Measurements from ENCODE around the gene FOSB. TPM values are rescaled to one million over a fixed set of nuclear protein-coding genes. Genes with fewer than 3 reads are reported as not detected.

Gene FOSB
- total RNA-seq, 1 donor from 2014 or later: 0.26 TPM

DNA sequence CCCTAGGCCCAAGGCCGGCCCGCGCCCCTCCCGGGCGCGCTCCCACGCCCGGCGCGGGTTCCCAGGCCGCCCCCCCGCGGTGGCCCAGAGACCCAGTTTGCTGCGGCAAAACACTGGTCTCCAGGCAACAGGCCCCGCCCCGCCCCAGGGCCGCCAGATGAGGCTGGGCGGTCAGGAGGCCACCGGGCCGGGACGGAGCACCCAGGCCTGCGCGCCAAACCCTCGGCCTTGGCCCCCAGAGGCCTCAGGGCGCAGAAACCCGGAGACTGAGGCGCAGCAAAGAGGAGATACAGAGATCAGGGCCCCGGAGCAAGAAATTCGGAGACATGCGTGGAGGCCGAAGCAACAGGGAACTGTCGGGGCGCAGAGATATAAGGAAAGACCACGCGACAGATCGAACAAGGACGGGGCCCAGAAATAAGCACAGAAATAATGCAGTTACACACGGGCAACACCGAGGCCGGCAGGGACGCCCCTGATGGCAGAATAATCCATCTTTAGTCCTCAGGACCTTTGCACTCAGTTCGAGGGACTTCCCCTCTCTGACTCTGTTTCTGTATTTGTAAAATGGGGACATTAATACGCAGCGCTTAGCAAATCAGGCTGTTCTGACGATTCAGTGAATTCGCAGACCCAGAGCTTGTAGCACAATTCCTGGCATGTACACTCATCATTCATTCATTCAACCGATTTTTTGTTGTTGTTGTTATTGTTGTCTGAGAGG, 23.3 kb upstream of the FOSB start:
- Mint-ChIP-seq H3K27ac (ENCODE audit: unreplicated experiment) (peak overlapping the region; percentile 94), H3K27me3 (ENCODE audit: low read depth) (no peaks in the 10 kb centered on the region), H3K9me3 (no peaks in the 10 kb centered on the region), H3K36me3 (ENCODE audit: low read depth) (no peaks in the 10 kb centered on the region), H3K4me1 (peaks cover 55% of the 10 kb centered on the region), H3K4me3 (peak overlapping the region; percentile 79)
- DNase-seq (ENCODE audit: low read depth, low spot score): peak; percentile 81
- TF ChIP-seq, protein P1, sequence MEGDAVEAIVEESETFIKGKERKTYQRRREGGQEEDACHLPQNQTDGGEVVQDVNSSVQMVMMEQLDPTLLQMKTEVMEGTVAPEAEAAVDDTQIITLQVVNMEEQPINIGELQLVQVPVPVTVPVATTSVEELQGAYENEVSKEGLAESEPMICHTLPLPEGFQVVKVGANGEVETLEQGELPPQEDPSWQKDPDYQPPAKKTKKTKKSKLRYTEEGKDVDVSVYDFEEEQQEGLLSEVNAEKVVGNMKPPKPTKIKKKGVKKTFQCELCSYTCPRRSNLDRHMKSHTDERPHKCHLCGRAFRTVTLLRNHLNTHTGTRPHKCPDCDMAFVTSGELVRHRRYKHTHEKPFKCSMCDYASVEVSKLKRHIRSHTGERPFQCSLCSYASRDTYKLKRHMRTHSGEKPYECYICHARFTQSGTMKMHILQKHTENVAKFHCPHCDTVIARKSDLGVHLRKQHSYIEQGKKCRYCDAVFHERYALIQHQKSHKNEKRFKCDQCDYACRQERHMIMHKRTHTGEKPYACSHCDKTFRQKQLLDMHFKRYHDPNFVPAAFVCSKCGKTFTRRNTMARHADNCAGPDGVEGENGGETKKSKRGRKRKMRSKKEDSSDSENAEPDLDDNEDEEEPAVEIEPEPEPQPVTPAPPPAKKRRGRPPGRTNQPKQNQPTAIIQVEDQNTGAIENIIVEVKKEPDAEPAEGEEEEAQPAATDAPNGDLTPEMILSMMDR (conservative IDR thresholded peaks at IDR 0.05): no peak

DNA sequence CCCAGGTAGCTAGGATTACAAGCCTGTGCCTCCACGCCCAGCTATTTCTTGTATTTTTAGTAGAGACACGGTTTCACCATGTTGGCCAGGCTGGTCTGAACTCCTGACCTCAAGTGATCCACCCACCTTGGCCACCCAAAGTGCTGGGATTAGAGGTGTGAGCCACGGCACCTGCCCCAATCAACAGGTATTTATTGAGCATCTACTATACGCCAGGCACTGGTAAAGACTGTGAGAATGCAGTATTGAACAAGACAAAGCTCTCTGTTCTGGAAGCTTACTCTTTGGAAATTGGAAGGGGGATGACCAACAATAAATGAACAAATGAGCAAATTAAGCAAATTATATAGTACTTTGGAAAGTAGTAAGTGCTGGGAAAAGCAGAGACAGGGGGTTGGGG, 22.7 kb upstream of the FOSB start:
- no peak for DNase-seq (ENCODE audit: low read depth, low spot score)
- TF ChIP-seq, protein P1 (conservative IDR thresholded peaks at IDR 0.05): no peak
- H3K36me3 Mint-ChIP-seq (ENCODE audit: low read depth): no peaks in the 10 kb centered on the region
- H3K4me1 Mint-ChIP-seq: peaks cover 58% of the 10 kb centered on the region
- H3K4me3 Mint-ChIP-seq: peak overlapping the region; percentile 79
- H3K9me3 Mint-ChIP-seq: no peaks in the 10 kb centered on the region
- peaks cover under 1% of the 10 kb centered on the region for H3K27me3 Mint-ChIP-seq (ENCODE audit: low read depth)
- peak overlapping the region; percentile 94 for H3K27ac Mint-ChIP-seq (ENCODE audit: unreplicated experiment)

DNA sequence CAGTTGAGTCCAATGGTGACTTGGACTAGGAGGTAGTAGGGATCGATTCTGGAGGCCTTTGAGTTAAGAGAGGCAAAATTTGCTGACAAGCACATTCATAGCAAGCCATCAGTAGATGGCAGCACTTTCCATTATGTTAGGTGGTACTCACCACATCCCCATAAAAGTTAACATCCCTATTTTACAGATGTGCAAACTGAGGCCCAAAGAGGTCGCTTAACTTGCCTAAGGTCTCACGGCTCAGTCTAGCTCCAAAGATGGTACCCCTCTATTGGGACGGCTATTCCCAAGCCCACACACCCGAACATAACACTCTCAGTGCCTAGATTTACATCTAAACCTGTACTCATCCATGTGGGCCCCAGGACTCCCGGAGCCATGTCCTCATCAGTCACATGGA, 21.5 kb upstream of the FOSB start:
- Mint-ChIP-seq H3K4me3 (peak overlapping the region; percentile 75), H3K27ac (ENCODE audit: unreplicated experiment) (no peak overlapping the region), H3K27me3 (ENCODE audit: low read depth) (peaks cover 4% of the 10 kb centered on the region), H3K4me1 (peaks cover 54% of the 10 kb centered on the region), H3K36me3 (ENCODE audit: low read depth) (no peaks in the 10 kb centered on the region), H3K9me3 (no peaks in the 10 kb centered on the region)
- TF ChIP-seq, protein P1 (conservative IDR thresholded peaks at IDR 0.05): peak; percentile 42
- no peak for DNase-seq (ENCODE audit: low read depth, low spot score)

DNA sequence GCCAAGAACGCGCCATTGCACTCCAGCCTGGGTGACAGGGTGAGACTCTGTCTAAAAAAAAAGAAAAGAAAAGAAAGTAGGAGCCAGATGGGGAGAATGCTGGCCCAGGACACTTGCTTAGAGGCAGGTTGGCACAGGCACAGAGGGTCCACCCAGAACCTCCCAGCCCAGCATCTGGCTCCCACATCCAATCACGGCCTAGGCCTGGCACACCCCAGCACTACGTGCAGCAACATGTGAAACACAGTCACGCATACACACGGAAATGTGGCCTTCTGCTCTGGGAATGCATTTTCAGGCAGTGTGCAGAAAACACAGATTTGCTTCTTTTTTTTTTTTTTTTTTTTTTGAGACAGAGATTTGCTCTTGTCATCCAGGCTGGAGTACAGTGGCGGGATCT, 20.9 kb upstream of the FOSB start:
- no peak overlapping the region for H3K27ac Mint-ChIP-seq (ENCODE audit: unreplicated experiment)
- H3K4me3 Mint-ChIP-seq: peak overlapping the region; percentile 65
- H3K9me3 Mint-ChIP-seq: no peaks in the 10 kb centered on the region
- peaks cover 60% of the 10 kb centered on the region for H3K4me1 Mint-ChIP-seq
- TF ChIP-seq, protein P1 (conservative IDR thresholded peaks at IDR 0.05): no peak
- DNase-seq (ENCODE audit: low read depth, low spot score): no peak
- peaks cover 9% of the 10 kb centered on the region for H3K27me3 Mint-ChIP-seq (ENCODE audit: low read depth)
- no peaks in the 10 kb centered on the region for H3K36me3 Mint-ChIP-seq (ENCODE audit: low read depth)

DNA sequence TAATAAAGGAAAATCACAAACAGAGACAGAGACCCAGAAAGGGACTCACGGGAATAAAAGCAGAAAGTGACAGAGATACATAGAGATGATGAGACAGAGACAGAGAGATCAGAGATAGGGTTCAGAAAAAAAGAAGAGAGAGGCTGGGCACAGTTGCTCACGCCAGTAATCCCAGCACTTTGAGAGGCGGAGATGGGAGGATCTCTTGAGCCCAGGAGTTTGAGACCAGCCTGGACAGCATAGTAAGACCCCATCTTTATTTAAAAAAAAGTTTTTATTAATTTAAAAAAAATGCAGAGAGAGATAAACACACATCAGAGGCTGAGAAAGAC, 19.4 kb upstream of the FOSB start:
- H3K36me3 Mint-ChIP-seq (ENCODE audit: low read depth): no peaks in the 10 kb centered on the region
- peaks cover 13% of the 10 kb centered on the region for H3K27me3 Mint-ChIP-seq (ENCODE audit: low read depth)
- no peak for DNase-seq (ENCODE audit: low read depth, low spot score)

More for the DNA sequence above, 19.4 kb upstream of the FOSB start:
- H3K4me1 Mint-ChIP-seq: peaks cover 49% of the 10 kb centered on the region
- TF ChIP-seq, protein P1 (conservative IDR thresholded peaks at IDR 0.05): no peak
- no peak overlapping the region for H3K27ac Mint-ChIP-seq (ENCODE audit: unreplicated experiment)
- peak overlapping the region; percentile 65 for H3K4me3 Mint-ChIP-seq
- no peaks in the 10 kb centered on the region for H3K9me3 Mint-ChIP-seq

Measured in neural crest cell (in vitro differentiated cells).